ENCODE data around the gene ASPDH.

Gene ASPDH

DNA sequence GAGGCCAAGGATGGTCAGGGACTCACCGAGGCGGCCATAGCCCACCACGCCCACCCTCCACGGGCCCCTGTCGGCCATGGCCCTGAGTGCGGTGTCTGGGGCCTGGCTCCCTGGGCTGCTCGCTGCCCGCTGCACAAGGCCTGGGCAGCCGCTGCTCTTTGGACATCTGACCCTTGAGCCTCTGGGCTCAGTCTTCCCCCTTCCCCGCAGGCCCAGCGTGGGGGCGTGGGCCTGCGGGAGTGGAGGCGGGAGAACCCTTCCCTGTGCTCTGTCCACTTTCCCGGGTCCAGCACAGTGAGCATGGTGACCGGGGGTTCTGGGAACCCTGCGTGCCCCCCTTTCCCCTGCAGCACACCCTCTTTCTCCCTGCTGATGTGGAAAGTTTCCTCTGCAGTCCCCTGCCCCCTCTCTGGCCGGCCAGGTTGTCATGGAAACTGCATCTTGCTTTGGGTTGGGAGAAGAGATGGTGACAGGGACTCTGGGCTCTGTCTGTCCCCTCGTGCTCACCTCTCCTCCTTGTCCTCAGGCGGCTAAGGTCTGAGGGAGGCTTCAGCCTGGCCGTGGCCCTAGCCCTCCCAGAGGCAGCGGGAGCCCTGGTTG lies at the start of gene ASPDH:
Gene ASPDH, minus strand, starts transcription at position 168 of the 600 bp plus-strand sequence. Its CDS starts 90 bp downstream, at position 78.
- no peak for DNase-seq

DNA sequence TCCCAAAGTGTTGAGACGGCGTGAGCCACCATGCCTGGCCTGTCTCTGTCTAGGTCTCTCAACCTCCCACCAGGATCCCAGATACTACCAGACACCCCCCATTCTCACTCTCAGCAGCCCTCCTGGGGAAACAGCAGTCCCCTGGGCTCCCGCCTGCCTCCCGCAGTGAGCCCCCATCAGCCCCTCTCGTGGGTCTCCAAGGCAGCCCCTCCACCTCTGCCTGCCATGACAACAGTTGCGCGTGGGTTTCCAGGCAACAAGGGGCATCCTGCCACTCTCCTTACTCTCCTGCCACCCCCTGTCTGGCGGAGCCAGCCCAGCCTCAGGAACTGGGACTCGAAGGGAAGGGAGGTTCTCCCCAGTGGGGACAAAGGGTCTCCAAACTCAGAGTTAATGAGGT lies 49.3 kb upstream of the ASPDH start:
- DNase-seq = no peak

GRCh38 chr19:50562329-50562728 lies 48.6 kb upstream of the ASPDH start:
- DNase-seq = no peak

GRCh38 chr19:50559636-50560035 lies 45.9 kb upstream of the ASPDH start:
- no peak for DNase-seq

- no peak for DNase-seq
Observed at GRCh38 chr19:50558449-50558848, 44.7 kb upstream of the ASPDH start.

DNA sequence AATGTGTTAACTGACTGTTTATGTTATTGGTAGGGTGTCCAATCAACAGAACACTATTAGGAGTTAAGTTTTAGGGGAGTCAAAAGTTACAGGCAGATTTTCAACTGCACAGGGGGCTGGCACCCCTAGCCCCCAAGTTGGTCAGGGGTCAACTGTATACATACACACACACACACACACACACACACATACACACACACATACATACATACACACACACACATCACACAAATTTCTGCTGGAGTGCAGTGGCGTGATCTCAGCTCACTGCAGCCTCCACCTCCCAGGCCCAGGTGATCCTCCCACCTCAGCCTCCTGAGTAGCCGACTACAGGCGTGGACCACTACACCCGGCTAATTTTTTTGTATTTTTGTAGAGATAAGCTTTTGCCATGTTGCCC lies 44.3 kb upstream of the ASPDH start:
- no peak for DNase-seq

GRCh38 chr19:50557009-50557613 lies 43.4 kb upstream of the ASPDH start:
- DNase-seq = no peak

GRCh38 chr19:50556282-50557008 lies 42.7 kb upstream of the ASPDH start:
- DNase-seq = peak; percentile 51

- DNase-seq = no peak
Observed at GRCh38 chr19:50555450-50556281, 42.0 kb upstream of the ASPDH start.

GRCh38 chr19:50555033-50555432 lies 41.3 kb upstream of the ASPDH start:
- no peak for DNase-seq

DNA sequence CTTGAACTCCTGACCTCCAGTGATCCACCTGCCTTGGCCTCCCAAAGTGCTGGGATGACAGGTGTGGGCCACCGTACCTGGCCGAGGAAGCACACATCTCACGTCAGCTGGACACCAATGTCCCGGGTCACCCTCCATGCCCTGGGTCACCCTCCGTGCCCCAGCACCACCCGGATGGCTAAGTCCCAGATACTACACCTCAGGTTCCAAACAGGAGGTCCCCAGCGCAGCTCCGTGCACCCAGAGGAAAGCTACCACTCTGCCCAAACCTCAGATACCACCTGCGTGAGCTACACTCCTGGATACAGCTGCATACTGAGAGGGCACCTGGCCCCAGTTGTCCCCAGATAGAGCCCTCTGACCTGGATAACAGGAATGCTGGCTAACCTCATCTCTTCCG lies 40.5 kb upstream of the ASPDH start:
- no peak for DNase-seq

- no peak for DNase-seq
Observed at GRCh38 chr19:50553134-50553703, 39.5 kb upstream of the ASPDH start.

DNA sequence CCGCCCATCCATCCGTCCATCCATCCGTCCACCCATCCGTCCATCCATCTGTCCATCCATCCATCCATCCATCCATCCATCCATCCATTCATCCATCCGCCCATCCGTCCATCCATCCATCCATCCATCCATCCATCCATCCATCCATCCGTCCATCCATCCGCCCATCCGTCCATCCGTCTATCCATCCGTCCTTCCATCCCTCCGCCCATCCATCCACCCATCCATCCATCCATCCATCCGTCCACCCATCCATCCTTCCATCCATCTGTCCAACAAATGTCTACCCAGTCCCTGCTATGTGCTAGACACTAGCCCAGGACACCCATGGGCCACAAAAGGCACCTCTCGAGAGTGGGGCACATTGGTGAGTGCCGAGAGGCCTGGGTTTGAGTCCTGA lies 38.8 kb upstream of the ASPDH start:
- DNase-seq = no peak

DNA sequence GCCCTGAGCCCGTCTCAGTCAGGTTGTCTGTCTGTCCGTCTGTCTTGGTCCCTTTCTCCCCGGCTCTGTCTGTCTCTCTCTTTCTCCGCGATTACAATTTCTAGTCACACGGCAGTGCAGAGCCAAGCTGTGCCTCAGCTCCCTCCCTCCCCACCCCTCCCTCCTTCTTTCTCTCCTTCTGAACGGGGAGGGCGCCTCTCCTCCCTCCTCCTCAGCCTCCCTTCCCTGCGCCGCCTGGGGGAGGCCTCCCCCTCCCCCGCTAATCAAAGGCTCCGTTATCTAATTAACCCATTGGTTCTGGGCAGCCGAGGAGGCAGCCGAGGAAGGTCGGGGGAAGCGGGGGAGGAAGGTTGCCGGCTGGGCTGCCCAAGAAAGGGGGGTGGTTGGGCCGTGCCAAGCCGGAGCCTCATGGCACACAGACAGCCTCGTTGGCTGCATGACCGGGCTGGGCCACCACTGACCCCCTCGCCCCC lies 38.0 kb upstream of the ASPDH start:
- no peak for DNase-seq

DNA sequence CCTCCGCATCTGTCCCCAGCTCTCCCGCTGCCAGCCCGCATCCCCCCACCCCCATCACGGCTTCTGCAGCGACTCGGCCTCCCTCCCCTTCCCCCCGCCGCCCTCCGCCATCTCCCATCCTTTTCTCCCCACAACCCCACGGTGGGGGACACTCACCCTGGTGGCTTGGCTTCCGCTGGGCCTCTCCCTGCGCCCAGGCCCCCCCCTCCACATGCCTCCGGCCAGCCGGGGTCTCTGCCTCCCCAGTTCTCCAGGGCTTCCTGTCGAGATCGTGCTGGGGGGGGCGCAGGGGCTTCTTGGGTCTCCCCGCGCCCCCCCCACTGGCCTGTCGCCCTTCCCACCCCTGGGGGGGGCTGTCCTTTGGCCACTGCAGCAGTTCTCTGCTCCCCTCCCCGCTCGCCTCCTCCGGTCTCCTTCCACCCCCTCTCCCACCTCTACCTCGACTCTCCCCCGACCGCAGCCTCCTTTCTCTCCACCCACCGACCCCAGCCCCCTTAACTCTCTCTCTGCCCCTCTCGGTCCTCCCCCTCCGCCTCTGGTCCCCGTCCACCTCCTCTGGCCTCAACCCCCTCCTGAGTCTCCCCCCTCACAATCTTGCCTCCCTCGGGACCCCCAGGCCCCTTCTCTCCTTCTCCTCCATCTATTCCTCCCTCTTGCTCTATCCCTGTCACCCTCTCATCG lies 37.5 kb upstream of the ASPDH start:
- no peak for DNase-seq

- DNase-seq = no peak
Observed at GRCh38 chr19:50550594-50550966, 36.9 kb upstream of the ASPDH start.

- no peak for DNase-seq
Observed at GRCh38 chr19:50549927-50550593, 36.3 kb upstream of the ASPDH start.

- no peak for DNase-seq
Observed at GRCh38 chr19:50549059-50549926, 35.6 kb upstream of the ASPDH start.

DNA sequence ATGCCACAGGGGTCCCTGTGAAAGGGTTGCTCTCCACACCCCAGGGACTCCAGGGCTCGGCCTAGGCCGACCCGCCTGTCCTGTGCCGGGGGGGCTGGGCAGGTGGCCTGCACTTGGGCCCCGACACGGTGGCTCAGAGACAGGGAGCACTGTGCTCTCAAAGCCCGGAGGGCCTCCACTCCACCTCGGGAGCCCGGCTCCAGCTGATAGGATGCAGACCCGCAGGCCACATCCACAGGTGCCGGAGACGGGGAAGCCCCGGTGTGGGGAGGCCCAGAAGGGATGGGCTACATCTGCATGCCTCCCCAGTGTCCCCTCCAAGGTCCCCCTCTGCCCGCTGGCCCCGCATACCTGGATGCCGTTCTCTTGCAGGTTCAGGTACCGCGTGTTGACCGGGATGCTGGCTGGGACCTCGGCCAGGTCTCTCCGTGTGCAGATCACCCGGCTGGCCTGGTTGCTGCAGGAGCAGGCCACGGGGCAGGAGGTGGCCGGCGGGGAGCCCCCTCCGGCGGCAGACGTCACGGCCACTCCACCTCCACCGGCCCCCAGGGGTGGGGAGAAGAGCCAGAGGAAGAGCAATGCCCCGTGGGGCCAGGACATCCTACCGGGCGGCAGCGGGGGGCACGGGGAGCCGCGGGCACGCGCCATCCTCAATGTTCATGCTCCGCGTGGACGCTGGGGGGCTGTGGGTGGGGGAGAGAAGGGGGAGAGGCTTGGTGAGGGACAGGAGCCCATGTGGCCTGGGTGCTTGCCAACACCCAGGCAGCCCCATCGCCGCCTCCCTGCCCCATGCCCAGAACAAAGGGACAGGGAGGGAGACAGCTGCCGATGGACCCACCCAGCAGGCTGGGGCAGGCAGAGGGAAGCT lies 34.7 kb upstream of the ASPDH start:
- no peak for DNase-seq

Measured in kidney glomerular epithelial cell (primary cell).